Left ventricle myocardium inferior (tissue), 1 donor: Measurements from ENCODE around the gene UNC13A. TPM values are rescaled to one million over a fixed set of nuclear protein-coding genes. Genes with fewer than 3 reads are reported as not detected.

ENCODE experiments used
- DNase-seq: peaks from one replicate; pipeline ENCODE4 v3.0.0-alpha.2; 2020
- H3K27ac ChIP-seq: fragments of 200-600 bp; replicated peaks from 2 replicates; pipeline ENCODE4 v1.8.0; 2021
- H3K27me3 ChIP-seq: fragments of 200-600 bp; 2 replicates; pipeline ENCODE4 v1.8.0; 2021; ENCODE audit warnings: low read depth
- H3K36me3 ChIP-seq: fragments of 200-600 bp; 2 replicates; pipeline ENCODE4 v1.8.0; 2021
- H3K4me1 ChIP-seq: fragments of 200-600 bp; 2 replicates; pipeline ENCODE4 v1.8.0; 2021
- H3K4me3 ChIP-seq: fragments of 200-600 bp; 2 replicates; pipeline ENCODE4 v1.8.0; 2021; ENCODE audit warnings: mild to moderate bottlenecking, moderate library complexity
- H3K9me3 ChIP-seq: fragments of 200-600 bp; replicated peaks from 2 replicates; pipeline ENCODE4 v1.8.0; 2021
- CTCF ChIP-seq: fragments of 200-600 bp; IDR thresholded peaks from 2 replicates; pipeline ENCODE4 v1.8.0; 2021; ENCODE audit warnings: antibody characterized with exemption, mild to moderate bottlenecking, borderline replicate concordance
- intact Hi-C: fragments of 100-400 bp; cut with micrococcal nuclease; formaldehyde crosslinking; loops from one replicate; pipeline ENCODE4 v1.11.0; 2022
- total RNA-seq: library from RNA; stranded (reverse); fragmentation: NEBNext Ultra II Directional; extraction: Animal tissue kit (Norgen Biotek cat#: 25700); gene quantifications from one replicate; pipeline ENCODE4 v1.2.1, GENCODE V29; 2021
- donor health status: DM: no; HTN: yes; CAD: no; lungs with severe emphysema.

The UNC13A gene
- total RNA-seq, 1 donor from 2014 or later: 0.05 TPM

- Histone ChIP-seq H3K27me3 (no peaks in the 10 kb centered on the region), H3K27ac (no peak overlapping the region), H3K36me3 (peaks cover 95% of the 10 kb centered on the region), H3K4me1 (peaks cover 8% of the 10 kb centered on the region), H3K9me3 (peaks cover 6% of the 10 kb centered on the region), H3K4me3 (no peak overlapping the region)
- no peak for TF ChIP-seq CTCF
- intact Hi-C loops: no loop called here
- no peak for DNase-seq
Observed at GRCh38 chr19:17727843-17728242, 39.7 kb upstream of the UNC13A start.

GRCh38 chr19:17726964-17727773 is 39.0 kb upstream of the UNC13A start:
- no peak for TF ChIP-seq CTCF
- DNase-seq: no peak
- Histone ChIP-seq H3K27ac (no peak overlapping the region), H3K36me3 (peaks cover 88% of the 10 kb centered on the region), H3K4me3 (no peak overlapping the region), H3K9me3 (peaks cover 6% of the 10 kb centered on the region), H3K4me1 (peaks cover 15% of the 10 kb centered on the region), H3K27me3 (no peaks in the 10 kb centered on the region)
- intact Hi-C loops: no loop called here

GRCh38 chr19:17726136-17726741 is 38.1 kb upstream of the UNC13A start:
- no peak overlapping the region for H3K4me3 ChIP-seq
- H3K36me3 ChIP-seq: peaks cover 80% of the 10 kb centered on the region
- peaks cover 24% of the 10 kb centered on the region for H3K4me1 ChIP-seq
- H3K27ac ChIP-seq: no peak overlapping the region
- H3K9me3 ChIP-seq: peaks cover 3% of the 10 kb centered on the region
- H3K27me3 ChIP-seq: no peaks in the 10 kb centered on the region
- no peak for DNase-seq
- intact Hi-C loops: no loop called here
- no peak for TF ChIP-seq CTCF

GRCh38 chr19:17725422-17726078 is 37.4 kb upstream of the UNC13A start:
- no peak overlapping the region for H3K27ac ChIP-seq

More at GRCh38 chr19:17725422-17726078, 37.4 kb upstream of the UNC13A start:
- Histone ChIP-seq H3K9me3 (no peaks in the 10 kb centered on the region), H3K4me1 (peaks cover 31% of the 10 kb centered on the region), H3K27me3 (no peaks in the 10 kb centered on the region), H3K36me3 (peaks cover 74% of the 10 kb centered on the region), H3K4me3 (no peak overlapping the region)
- no peak for TF ChIP-seq CTCF
- no peak for DNase-seq
- intact Hi-C loops: no loop called here
